DMS153 treated with DMSO at 0.1 percent for 48 hours (cell line): ENCODE measurements around the gene C2orf92.

Source experiments
- DNase-seq: peaks from one replicate; lab custom pipeline; 2025; ENCODE audit not compliant: unreplicated experiment; lab: John Stamatoyannopoulos, UW

The C2orf92 gene

GRCh38 chr2:97740590-97741182 lies 71.2 kb downstream of the C2orf92 start:
- DNase-seq, result peak; percentile 68

GRCh38 chr2:97741251-97741650 lies 71.7 kb downstream of the C2orf92 start:
- no peak for DNase-seq

GRCh38 chr2:97741686-97742085 lies 72.2 kb downstream of the C2orf92 start:
- no peak for DNase-seq

- DNase-seq, result no peak
Observed at GRCh38 chr2:97742381-97742847, 72.9 kb downstream of the C2orf92 start.

- DNase-seq, result no peak
Observed at GRCh38 chr2:97743913-97744312, 74.4 kb downstream of the C2orf92 start.

GRCh38 chr2:97745474-97746174 lies 76.1 kb downstream of the C2orf92 start:
- no peak for DNase-seq

- no peak for DNase-seq
Observed at GRCh38 chr2:97747285-97747684, 77.8 kb downstream of the C2orf92 start.

GRCh38 chr2:97747716-97748115 lies 78.2 kb downstream of the C2orf92 start:
- DNase-seq, result no peak

GRCh38 chr2:97749581-97749980 lies 80.1 kb downstream of the C2orf92 start:
- DNase-seq, result no peak

GRCh38 chr2:97750017-97750416 lies 80.5 kb downstream of the C2orf92 start:
- no peak for DNase-seq

GRCh38 chr2:97751752-97752151 lies 82.2 kb downstream of the C2orf92 start:
- peak; percentile 50 for DNase-seq
